GM12878 (cell line): ENCODE data around the gene PEX6. TPM values are rescaled to one million over a fixed set of nuclear protein-coding genes. Genes with fewer than 3 reads are reported as not detected.

Experiments
- ATAC-seq: fragments of 200-7000 bp; cut with Tn5 transposase; 3 replicates; pipeline ENCODE4 v1.9.1; 2020; ENCODE audit warnings: mild to moderate bottlenecking, moderate library complexity
- BruUV-seq: library from RNA; stranded (reverse); fragments of 400-500 nt; replicated peaks from 2 replicates; lab custom pipeline; 2021; lab: Mats Ljungman, UMichigan
- CTCF ChIA-PET: fragments of 300-600 bp; sonication (Branson Sonifier 250); formaldehyde crosslinking; extraction: SDS; loops from one replicate; lab custom pipeline; 2021; ENCODE audit warnings: inconsistent platforms; lab: Yijun Ruan, JAX
- POLR2A ChIA-PET: fragments of 350-600 bp; formaldehyde crosslinking; extraction: SDS; loops from one replicate; lab custom pipeline; 2021; ENCODE audit warnings: inconsistent platforms; lab: Charles Lee
- RAD21 ChIA-PET: fragments of 300-600 bp; sonication (Branson Sonifier 250); formaldehyde crosslinking; loops from one replicate; lab custom pipeline; 2023; ENCODE audit warnings: antibody characterized with exemption; ENCODE audit not compliant: unreplicated experiment; lab: Charles Lee
- SMC1A ChIA-PET: fragments of 300-600 bp; sonication (Branson Sonifier 250); formaldehyde crosslinking; loops from one replicate; lab custom pipeline; 2023; ENCODE audit not compliant: unreplicated experiment, uncharacterized antibody; lab: Charles Lee
- DNase-seq: peaks from one replicate; pipeline ENCODE4 v3.0.0-alpha.2; 2011; ENCODE audit warnings: low read depth, low spot score
- FAIRE-seq: peaks from 3 replicates; lab custom pipeline; 2011; peaks lifted over from hg19 to GRCh38; lab: Jason Lieb, UNC
- H2AFZ ChIP-seq: 2 replicates; pipeline ENCODE4 v1.6.0; 2011; ENCODE audit warnings: low read depth, low read length, control low read depth; ENCODE audit not compliant: control insufficient read depth
- H3K27ac ChIP-seq: 2 replicates; pipeline ENCODE4 v1.5.1; 2011; ENCODE audit warnings: control low read depth; ENCODE audit not compliant: control insufficient read depth, insufficient read depth
- H3K27me3 ChIP-seq, 2 experiments: replicated peaks in 1 of 2; 2 replicates each; pipeline versions ENCODE4 v1.6.0 to v1.6.1; 2011; ENCODE audit warnings: low read length in 1 of 2; ENCODE audit not compliant: control insufficient read depth in 2 of 2, insufficient read depth in 2 of 2
- H3K36me3 ChIP-seq, 2 experiments: 2 replicates each; pipeline ENCODE4 v1.5.1; 2011; ENCODE audit warnings: low read length in 1 of 2; ENCODE audit not compliant: control insufficient read depth in 2 of 2, insufficient read depth in 2 of 2
- H3K4me1 ChIP-seq: 2 replicates; pipeline ENCODE4 v1.6.1; 2011; ENCODE audit warnings: mild to moderate bottlenecking, low read length, moderate library complexity, mixed read lengths; ENCODE audit not compliant: control insufficient read depth, insufficient read depth
- H3K4me2 ChIP-seq: 2 replicates; pipeline ENCODE4 v1.6.0; 2011; ENCODE audit warnings: control low read depth; ENCODE audit not compliant: control insufficient read depth, insufficient read depth
- H3K4me3 ChIP-seq: fragments of 200-600 bp; sonication (generic); 2 replicates; pipeline ENCODE4 v1.5.1; 2016
- H3K79me2 ChIP-seq: 2 replicates; pipeline ENCODE4 v1.6.0; 2011; ENCODE audit warnings: low read length; ENCODE audit not compliant: control insufficient read depth, insufficient read depth
- H3K9ac ChIP-seq: 2 replicates; pipeline ENCODE4 v1.8.0; 2011; ENCODE audit warnings: low read length, control low read depth, mixed read lengths; ENCODE audit not compliant: control insufficient read depth, insufficient read depth
- H3K9me3 ChIP-seq: replicated peaks from 3 replicates; pipeline ENCODE4 v1.5.1; 2011; ENCODE audit warnings: mild to moderate bottlenecking, low read length; ENCODE audit not compliant: control insufficient read depth, insufficient read depth
- H4K20me1 ChIP-seq: 2 replicates; pipeline ENCODE4 v1.6.0; 2011; ENCODE audit not compliant: control insufficient read depth, insufficient read depth
- E4F1 ChIP-seq: fragments of 450-650 bp; IDR thresholded peaks from 2 replicates; pipeline ENCODE4 v1.6.1; 2018; ENCODE audit warnings: borderline replicate concordance, mild to moderate bottlenecking; ENCODE audit not compliant: partially characterized antibody
- ELK1 ChIP-seq: IDR thresholded peaks from 2 replicates; pipeline ENCODE4 v1.6.1; 2012; ENCODE audit warnings: low read depth, low read length, improper control_type of control experiment
- SREBF1 ChIP-seq: IDR thresholded peaks from 2 replicates; pipeline ENCODE4 v1.6.1; 2012; ENCODE audit warnings: mild to moderate bottlenecking, low read length
- TARDBP ChIP-seq: IDR thresholded peaks from 2 replicates; pipeline ENCODE4 v1.6.1; 2016; ENCODE audit warnings: borderline replicate concordance
- WGBS: methylation state at CpG from one replicate; pipeline ENCODE4 v1.1.6; 2016; ENCODE audit warnings: low lambda C conversion rate; ENCODE audit not compliant: insufficient replicate concordance, insufficient coverage; ENCODE audit errors: missing lambda C conversion rate; 5-methylcytosine and 5-hydroxymethylcytosine counted together
- in situ Hi-C: fragments of 300-500 bp; cut with MboI; formaldehyde crosslinking; loops from 9 replicates; pipeline ENCODE4 v1.14.3; 2018; ENCODE audit warnings: mixed read lengths
- intact Hi-C: fragments of 100-400 bp; cut with micrococcal nuclease; formaldehyde crosslinking; loops from one replicate; pipeline ENCODE4 v1.14.2; 2022; ENCODE audit not compliant: unreplicated experiment
- polyA plus RNA-seq, 11 experiments: library from polyadenylated mRNA; depleted of rRNA in 4 of 11; unstranded in 6 of 11; stranded (reverse) in 5 of 11; fragments of >200 nt; fragmentation: Nextera tagmentation in 4 of 11; fragmentation: Illumina TruSeq in 1 of 11; extraction: Ambion mirVana in 4 of 11; extraction: Trizol in 1 of 11; gene quantifications; 1 replicate in 1 of 11; 2 replicates in 10 of 11; pipeline versions ENCODE4 v1.2.1 to v1.2.3, GENCODE V29; 2011 to 2016; ENCODE audit warnings: inconsistent platforms in 2 of 11, missing spikeins in 2 of 11, low read depth in 1 of 11
- total RNA-seq, 4 experiments: library from RNA; depleted of rRNA in 3 of 4; stranded (reverse); fragments of >200 nt in 3 of 4; fragmentation: Illumina TruSeq in 1 of 4; extraction: Trizol in 1 of 4; gene quantifications; 2 replicates each; pipeline versions ENCODE4 v1.2.1 to v1.2.3, GENCODE V29; 2013 to 2021

PEX6 gene
- total and polyA plus RNA-seq, 10 of the 15 experiments (the other 5 are each of a cell fraction or from before 2014, with no cell fraction given), result 0.39 to 21.1 (median 7.8) TPM

- TF ChIP-seq TARDBP, result no peak
- TF ChIP-seq E4F1, result no peak
- Histone ChIP-seq H3K36me3 (no peaks in the 10 kb centered on the region), H3K79me2 (no peaks in the 10 kb centered on the region), H4K20me1 (no peaks in the 10 kb centered on the region), H3K9ac (no peak overlapping the region), H3K4me2 (no peak overlapping the region), H2AFZ (no peak overlapping the region), H3K27ac (no peak overlapping the region), H3K4me1 (no peaks in the 10 kb centered on the region), H3K4me3 (no peak overlapping the region), H3K9me3 (no peaks in the 10 kb centered on the region), H3K27me3 (no peaks in the 10 kb centered on the region)
- no TSS peak for BruUV-seq
- ATAC-seq (no peak), DNase-seq (no peak), FAIRE-seq (no peak)
- SMC1A ChIA-PET, result interaction anchor here (0.9 to 1.2 kb wide), 3 partner anchors 10 to 147 kb away, joined by 3 to 4 read pairs (median 3); no protein-coding TSS in a partner anchor
- RAD21 ChIA-PET, result interaction anchor here (1.0 kb wide), 1 partner anchor 147 kb away, joined by 3 read pairs; no protein-coding TSS in a partner anchor
- intact Hi-C loops (no loop called here), in situ Hi-C loops (no loop called here)
- CTCF ChIA-PET, result interaction anchor here (0.7 to 1.4 kb wide), 7 partner anchors 9 to 305 kb away, joined by 3 to 5 read pairs (median 3); no protein-coding TSS in a partner anchor
- POLR2A ChIA-PET, result interaction anchor here (1.4 to 2.7 kb wide), 2 partner anchors 10 to 13 kb away, joined by 5 to 10 read pairs; partner anchors contain the start of gene PPP2R5D
These were observed 17.5 kb upstream of the PEX6 start for GRCh38 chr6:42996513-42996912.

- H3K27me3 ChIP-seq, result no peaks in the 10 kb centered on the region
- no peak for DNase-seq
- no peaks in the 10 kb centered on the region for H4K20me1 ChIP-seq
- H3K9me3 ChIP-seq, result no peaks in the 10 kb centered on the region
- intact Hi-C loops (no loop called here), in situ Hi-C loops (no loop called here)
- ChIA-PET CTCF (interaction anchor here (1.1 kb wide), 1 partner anchor 92 kb away, joined by 3 read pairs; no protein-coding TSS in a partner anchor), SMC1A (no interaction called here), RAD21 (no interaction called here), POLR2A (no interaction called here)
- H3K36me3 ChIP-seq, result peaks cover 2 to 8% of the 10 kb centered on the region in 2 experiments; a peak in 2 of 4 replicates
- no peaks in the 10 kb centered on the region for H3K4me1 ChIP-seq
- BruUV-seq, result no TSS peak
- no peak overlapping the region for H3K4me2 ChIP-seq
- H3K27ac ChIP-seq, result no peak overlapping the region
- no peaks in the 10 kb centered on the region for H3K79me2 ChIP-seq
- H3K4me3 ChIP-seq, result no peak overlapping the region
- H2AFZ ChIP-seq, result no peak overlapping the region
- no peak overlapping the region for H3K9ac ChIP-seq
- no peak for TF ChIP-seq ELK1
- TF ChIP-seq SREBF1, result no peak
- 100% methylated on average over 2 of the region's 2 CpGs for WGBS
- FAIRE-seq, result no peak
- no peak for ATAC-seq
These were observed 14.5 kb upstream of the PEX6 start for GRCh38 chr6:42993445-42993844.
